H1 (cell line): Measurements from ENCODE around the gene WDR45B. TPM values are rescaled to one million over a fixed set of nuclear protein-coding genes. Genes with fewer than 3 reads are reported as not detected.

Experiments
- CBX5 ChIP-seq: fragments of 300-800, 300-1000 bp; sonication (generic); IDR thresholded peaks from 2 replicates; pipeline ENCODE4 v1.7.1; 2016; ENCODE audit warnings: antibody characterized with exemption, low read length, low read depth
- CHD1 ChIP-seq: IDR thresholded peaks from 2 replicates; pipeline ENCODE4 v1.6.1; 2012; ENCODE audit warnings: low read depth, low read length, improper control_type of control experiment
- EZH2 ChIP-seq: fragments of 200-600 bp; sonication (generic); IDR thresholded peaks from 2 replicates; pipeline ENCODE4 v1.7.1; 2012; ENCODE audit warnings: low read depth, mild to moderate bottlenecking, moderate library complexity, low read length, inconsistent platforms; ENCODE audit not compliant: severe bottlenecking
- HDAC6 ChIP-seq: IDR thresholded peaks from one replicate; pipeline ENCODE4 v1.7.1; 2012; ENCODE audit warnings: low read depth, mild to moderate bottlenecking, inconsistent platforms, low read length, moderate library complexity
- SP1 ChIP-seq: IDR thresholded peaks from 2 replicates; pipeline ENCODE4 v1.6.1; 2011; ENCODE audit warnings: low read depth, low read length
- SP2 ChIP-seq: IDR thresholded peaks from 2 replicates; pipeline ENCODE4 v1.6.1; 2012; ENCODE audit warnings: mild to moderate bottlenecking, low read length, inconsistent platforms
- SUZ12 ChIP-seq: fragments of 200-600 bp; sonication (generic); IDR thresholded peaks from 2 replicates; pipeline ENCODE4 v1.6.1; 2012; ENCODE audit warnings: mild to moderate bottlenecking, inconsistent platforms, low read length, moderate library complexity, mixed read lengths
- TBP ChIP-seq: IDR thresholded peaks from 2 replicates; pipeline ENCODE4 v1.6.1; 2011; ENCODE audit warnings: low read depth, low read length, improper control_type of control experiment
- TEAD4 ChIP-seq: IDR thresholded peaks from 2 replicates; pipeline ENCODE4 v1.6.1; 2012; ENCODE audit warnings: low read depth, low read length, inconsistent platforms, mixed read lengths
- YY1 ChIP-seq: IDR thresholded peaks from 2 replicates; pipeline ENCODE4 v1.6.1; 2011; ENCODE audit warnings: low read depth, mild to moderate bottlenecking, low read length
- ZNF274 ChIP-seq: IDR thresholded peaks from 2 replicates; pipeline ENCODE4 v1.7.0; 2012; ENCODE audit warnings: low read length, borderline replicate concordance; ENCODE audit errors: extremely low read depth
- polyA plus RNA-seq, 7 experiments: library from polyadenylated mRNA; depleted of rRNA in 3 of 7; stranded (reverse) in 5 of 7; unstranded in 2 of 7; fragments of >200 nt in 5 of 7; fragments of 200-250 nt in 2 of 7; gene quantifications; 1 replicate in 5 of 7; 2 replicates in 1 of 7; 4 replicates in 1 of 7; pipeline versions ENCODE4 v1.2.1 to v1.2.3, GENCODE V29; 2011 to 2013; ENCODE audit warnings: missing spikeins in 2 of 7, mixed read lengths in 2 of 7
- total RNA-seq: library from RNA; stranded (reverse); fragmentation: NEBNext Ultra II Directional; extraction: Animal tissue kit (Norgen Biotek cat#: 25700); gene quantifications from 2 replicates; pipeline ENCODE4 v1.2.1, GENCODE V29; 2021
- TF ChIP-seq, protein P1 (sequence below): fragments of 300-600 bp; sonication (generic); IDR thresholded peaks from 2 replicates; pipeline ENCODE4 v1.7.1; 2012; ENCODE audit warnings: low read length, moderate library complexity, mild to moderate bottlenecking, inconsistent platforms; ENCODE audit not compliant: insufficient replicate concordance

Gene WDR45B
- total and polyA plus RNA-seq, 2 of the 8 experiments (the other 6 are each of a cell fraction or from before 2014, with no cell fraction given): 82.0 to 100 TPM

GRCh38 chr17:82638183-82638773, 10.0 kb downstream of the WDR45B start (continued):
- TF ChIP-seq, protein P1, sequence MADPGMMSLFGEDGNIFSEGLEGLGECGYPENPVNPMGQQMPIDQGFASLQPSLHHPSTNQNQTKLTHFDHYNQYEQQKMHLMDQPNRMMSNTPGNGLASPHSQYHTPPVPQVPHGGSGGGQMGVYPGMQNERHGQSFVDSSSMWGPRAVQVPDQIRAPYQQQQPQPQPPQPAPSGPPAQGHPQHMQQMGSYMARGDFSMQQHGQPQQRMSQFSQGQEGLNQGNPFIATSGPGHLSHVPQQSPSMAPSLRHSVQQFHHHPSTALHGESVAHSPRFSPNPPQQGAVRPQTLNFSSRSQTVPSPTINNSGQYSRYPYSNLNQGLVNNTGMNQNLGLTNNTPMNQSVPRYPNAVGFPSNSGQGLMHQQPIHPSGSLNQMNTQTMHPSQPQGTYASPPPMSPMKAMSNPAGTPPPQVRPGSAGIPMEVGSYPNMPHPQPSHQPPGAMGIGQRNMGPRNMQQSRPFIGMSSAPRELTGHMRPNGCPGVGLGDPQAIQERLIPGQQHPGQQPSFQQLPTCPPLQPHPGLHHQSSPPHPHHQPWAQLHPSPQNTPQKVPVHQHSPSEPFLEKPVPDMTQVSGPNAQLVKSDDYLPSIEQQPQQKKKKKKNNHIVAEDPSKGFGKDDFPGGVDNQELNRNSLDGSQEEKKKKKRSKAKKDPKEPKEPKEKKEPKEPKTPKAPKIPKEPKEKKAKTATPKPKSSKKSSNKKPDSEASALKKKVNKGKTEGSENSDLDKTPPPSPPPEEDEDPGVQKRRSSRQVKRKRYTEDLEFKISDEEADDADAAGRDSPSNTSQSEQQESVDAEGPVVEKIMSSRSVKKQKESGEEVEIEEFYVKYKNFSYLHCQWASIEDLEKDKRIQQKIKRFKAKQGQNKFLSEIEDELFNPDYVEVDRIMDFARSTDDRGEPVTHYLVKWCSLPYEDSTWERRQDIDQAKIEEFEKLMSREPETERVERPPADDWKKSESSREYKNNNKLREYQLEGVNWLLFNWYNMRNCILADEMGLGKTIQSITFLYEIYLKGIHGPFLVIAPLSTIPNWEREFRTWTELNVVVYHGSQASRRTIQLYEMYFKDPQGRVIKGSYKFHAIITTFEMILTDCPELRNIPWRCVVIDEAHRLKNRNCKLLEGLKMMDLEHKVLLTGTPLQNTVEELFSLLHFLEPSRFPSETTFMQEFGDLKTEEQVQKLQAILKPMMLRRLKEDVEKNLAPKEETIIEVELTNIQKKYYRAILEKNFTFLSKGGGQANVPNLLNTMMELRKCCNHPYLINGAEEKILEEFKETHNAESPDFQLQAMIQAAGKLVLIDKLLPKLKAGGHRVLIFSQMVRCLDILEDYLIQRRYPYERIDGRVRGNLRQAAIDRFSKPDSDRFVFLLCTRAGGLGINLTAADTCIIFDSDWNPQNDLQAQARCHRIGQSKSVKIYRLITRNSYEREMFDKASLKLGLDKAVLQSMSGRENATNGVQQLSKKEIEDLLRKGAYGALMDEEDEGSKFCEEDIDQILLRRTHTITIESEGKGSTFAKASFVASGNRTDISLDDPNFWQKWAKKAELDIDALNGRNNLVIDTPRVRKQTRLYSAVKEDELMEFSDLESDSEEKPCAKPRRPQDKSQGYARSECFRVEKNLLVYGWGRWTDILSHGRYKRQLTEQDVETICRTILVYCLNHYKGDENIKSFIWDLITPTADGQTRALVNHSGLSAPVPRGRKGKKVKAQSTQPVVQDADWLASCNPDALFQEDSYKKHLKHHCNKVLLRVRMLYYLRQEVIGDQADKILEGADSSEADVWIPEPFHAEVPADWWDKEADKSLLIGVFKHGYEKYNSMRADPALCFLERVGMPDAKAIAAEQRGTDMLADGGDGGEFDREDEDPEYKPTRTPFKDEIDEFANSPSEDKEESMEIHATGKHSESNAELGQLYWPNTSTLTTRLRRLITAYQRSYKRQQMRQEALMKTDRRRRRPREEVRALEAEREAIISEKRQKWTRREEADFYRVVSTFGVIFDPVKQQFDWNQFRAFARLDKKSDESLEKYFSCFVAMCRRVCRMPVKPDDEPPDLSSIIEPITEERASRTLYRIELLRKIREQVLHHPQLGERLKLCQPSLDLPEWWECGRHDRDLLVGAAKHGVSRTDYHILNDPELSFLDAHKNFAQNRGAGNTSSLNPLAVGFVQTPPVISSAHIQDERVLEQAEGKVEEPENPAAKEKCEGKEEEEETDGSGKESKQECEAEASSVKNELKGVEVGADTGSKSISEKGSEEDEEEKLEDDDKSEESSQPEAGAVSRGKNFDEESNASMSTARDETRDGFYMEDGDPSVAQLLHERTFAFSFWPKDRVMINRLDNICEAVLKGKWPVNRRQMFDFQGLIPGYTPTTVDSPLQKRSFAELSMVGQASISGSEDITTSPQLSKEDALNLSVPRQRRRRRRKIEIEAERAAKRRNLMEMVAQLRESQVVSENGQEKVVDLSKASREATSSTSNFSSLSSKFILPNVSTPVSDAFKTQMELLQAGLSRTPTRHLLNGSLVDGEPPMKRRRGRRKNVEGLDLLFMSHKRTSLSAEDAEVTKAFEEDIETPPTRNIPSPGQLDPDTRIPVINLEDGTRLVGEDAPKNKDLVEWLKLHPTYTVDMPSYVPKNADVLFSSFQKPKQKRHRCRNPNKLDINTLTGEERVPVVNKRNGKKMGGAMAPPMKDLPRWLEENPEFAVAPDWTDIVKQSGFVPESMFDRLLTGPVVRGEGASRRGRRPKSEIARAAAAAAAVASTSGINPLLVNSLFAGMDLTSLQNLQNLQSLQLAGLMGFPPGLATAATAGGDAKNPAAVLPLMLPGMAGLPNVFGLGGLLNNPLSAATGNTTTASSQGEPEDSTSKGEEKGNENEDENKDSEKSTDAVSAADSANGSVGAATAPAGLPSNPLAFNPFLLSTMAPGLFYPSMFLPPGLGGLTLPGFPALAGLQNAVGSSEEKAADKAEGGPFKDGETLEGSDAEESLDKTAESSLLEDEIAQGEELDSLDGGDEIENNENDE: no peak
- no peak for TF ChIP-seq SP2
- no peak for TF ChIP-seq TBP
- TF ChIP-seq CHD1: no peak
- no peak for TF ChIP-seq SP1
- no peak for TF ChIP-seq SUZ12
- no peak for TF ChIP-seq TEAD4
- no peak for TF ChIP-seq ZNF274
- TF ChIP-seq HDAC6: no peak
- TF ChIP-seq EZH2: no peak
- no peak for TF ChIP-seq CBX5
- no peak for TF ChIP-seq YY1
